ENCODE data around the gene CCDC13.

The CCDC13 gene

GRCh38 chr3:42771271-42771670 is 1.8 kb downstream of the CCDC13 start:
- Histone ChIP-seq H3K4me2 (no peak overlapping the region), H3K4me1 (ENCODE audit: low read depth, poor library complexity, severe bottlenecking) (no peaks in the 10 kb centered on the region)
- TF ChIP-seq CTCF (conservative IDR thresholded peaks at IDR 0.05; ENCODE audit: low read depth, low read length): no peak

GRCh38 chr3:42769477-42770131 is 3.4 kb downstream of the CCDC13 start:
- Histone ChIP-seq H3K4me2 (no peak overlapping the region), H3K9ac (no peak overlapping the region), H3K27me3 (ENCODE audit: insufficient read depth, low read depth) (no peaks in the 10 kb centered on the region), H4K20me1 (ENCODE audit: insufficient read depth) (no peaks in the 10 kb centered on the region), H3K27ac (no peak overlapping the region), H3K36me3 (ENCODE audit: insufficient read depth) (no peaks in the 10 kb centered on the region), H3K4me3 (IDR thresholded peaks at IDR 0.05; ENCODE audit: insufficient read depth, low read depth, low read length) (no peak overlapping the region), H3K4me1 (ENCODE audit: low read depth, poor library complexity, severe bottlenecking) (no peaks in the 10 kb centered on the region), H2AFZ (ENCODE audit: low read depth) (no peak overlapping the region), H3K79me2 (ENCODE audit: insufficient read depth, low read depth) (no peaks in the 10 kb centered on the region)
- TF ChIP-seq CTCF (conservative IDR thresholded peaks at IDR 0.05; ENCODE audit: low read depth, low read length): no peak

More at GRCh38 chr3:42771271-42771670, 1.8 kb downstream of the CCDC13 start:
- no peaks in the 10 kb centered on the region for H3K27me3 ChIP-seq (ENCODE audit: insufficient read depth, low read depth)
- no peak overlapping the region for H2AFZ ChIP-seq (ENCODE audit: low read depth)
- no peaks in the 10 kb centered on the region for H3K79me2 ChIP-seq (ENCODE audit: insufficient read depth, low read depth)
- no peaks in the 10 kb centered on the region for H3K36me3 ChIP-seq (ENCODE audit: insufficient read depth)
- no peak overlapping the region for H3K27ac ChIP-seq
- H4K20me1 ChIP-seq (ENCODE audit: insufficient read depth): no peaks in the 10 kb centered on the region
- no peak overlapping the region for H3K4me3 ChIP-seq (IDR thresholded peaks at IDR 0.05; ENCODE audit: insufficient read depth, low read depth, low read length)
- H3K9ac ChIP-seq: no peak overlapping the region

GRCh38 chr3:42764561-42765295 is 8.3 kb downstream of the CCDC13 start:
- no peaks in the 10 kb centered on the region for H4K20me1 ChIP-seq (ENCODE audit: insufficient read depth)
- H3K27me3 ChIP-seq (ENCODE audit: insufficient read depth, low read depth): no peaks in the 10 kb centered on the region
- no peak overlapping the region for H2AFZ ChIP-seq (ENCODE audit: low read depth)
- H3K36me3 ChIP-seq (ENCODE audit: insufficient read depth): no peaks in the 10 kb centered on the region
- no peaks in the 10 kb centered on the region for H3K79me2 ChIP-seq (ENCODE audit: insufficient read depth, low read depth)
- H3K4me3 ChIP-seq (IDR thresholded peaks at IDR 0.05; ENCODE audit: insufficient read depth, low read depth, low read length): no peak overlapping the region
- H3K9ac ChIP-seq: no peak overlapping the region
- no peaks in the 10 kb centered on the region for H3K4me1 ChIP-seq (ENCODE audit: low read depth, poor library complexity, severe bottlenecking)
- TF ChIP-seq CTCF (conservative IDR thresholded peaks at IDR 0.05; ENCODE audit: low read depth, low read length): no peak
- no peak overlapping the region for H3K4me2 ChIP-seq
- H3K27ac ChIP-seq: no peak overlapping the region

GRCh38 chr3:42764115-42764514 is 8.9 kb downstream of the CCDC13 start:
- no peak overlapping the region for H3K27ac ChIP-seq
- H3K4me1 ChIP-seq (ENCODE audit: low read depth, poor library complexity, severe bottlenecking): no peaks in the 10 kb centered on the region
- no peak overlapping the region for H3K9ac ChIP-seq
- no peak for TF ChIP-seq CTCF (conservative IDR thresholded peaks at IDR 0.05; ENCODE audit: low read depth, low read length)
- no peak overlapping the region for H2AFZ ChIP-seq (ENCODE audit: low read depth)
- no peak overlapping the region for H3K4me2 ChIP-seq
- H3K4me3 ChIP-seq (IDR thresholded peaks at IDR 0.05; ENCODE audit: insufficient read depth, low read depth, low read length): no peak overlapping the region
- H4K20me1 ChIP-seq (ENCODE audit: insufficient read depth): no peaks in the 10 kb centered on the region
- H3K79me2 ChIP-seq (ENCODE audit: insufficient read depth, low read depth): no peaks in the 10 kb centered on the region
- H3K27me3 ChIP-seq (ENCODE audit: insufficient read depth, low read depth): no peaks in the 10 kb centered on the region
- H3K36me3 ChIP-seq (ENCODE audit: insufficient read depth): no peaks in the 10 kb centered on the region

Measured in KMS-11 (cell line).